ENCODE measurements around the gene ASTL.

The ASTL gene

GRCh38 chr2:96111257-96111640, 27.1 kb downstream of the ASTL start:
- FAIRE-seq, result no peak

- FAIRE-seq, result no peak
Observed at GRCh38 chr2:96110621-96111256, 27.6 kb downstream of the ASTL start.

GRCh38 chr2:96109931-96110511, 28.3 kb downstream of the ASTL start:
- FAIRE-seq, result no peak

GRCh38 chr2:96109361-96109680, 29.0 kb downstream of the ASTL start:
- no peak for FAIRE-seq

- FAIRE-seq, result no peak
Observed at GRCh38 chr2:96108541-96109360, 29.6 kb downstream of the ASTL start.

GRCh38 chr2:96108151-96108540, 30.2 kb downstream of the ASTL start:
- no peak for FAIRE-seq

GRCh38 chr2:96107708-96108065, 30.6 kb downstream of the ASTL start:
- no peak for FAIRE-seq

GRCh38 chr2:96106991-96107707, 31.2 kb downstream of the ASTL start:
- FAIRE-seq, result no peak

- FAIRE-seq, result no peak
Observed at GRCh38 chr2:96105994-96106715, 32.1 kb downstream of the ASTL start.

- FAIRE-seq, result no peak
Observed at GRCh38 chr2:96105152-96105915, 33.0 kb downstream of the ASTL start.

- no peak for FAIRE-seq
Observed at GRCh38 chr2:96104487-96104861, 33.8 kb downstream of the ASTL start.

- FAIRE-seq, result no peak
Observed at GRCh38 chr2:96103761-96104486, 34.4 kb downstream of the ASTL start.

- no peak for FAIRE-seq
Observed at GRCh38 chr2:96103187-96103601, 35.1 kb downstream of the ASTL start.

- no peak for FAIRE-seq
Observed at GRCh38 chr2:96102596-96103186, 35.6 kb downstream of the ASTL start.

GRCh38 chr2:96100893-96101304, 37.4 kb downstream of the ASTL start:
- no peak for FAIRE-seq

GRCh38 chr2:96099861-96100798, 38.2 kb downstream of the ASTL start:
- no peak for FAIRE-seq

GRCh38 chr2:96098900-96099590, 39.3 kb downstream of the ASTL start:
- FAIRE-seq, result no peak

- FAIRE-seq, result no peak
Observed at GRCh38 chr2:96097951-96098823, 40.1 kb downstream of the ASTL start.

All from colon (tissue), 2 donors.